Gastrocnemius medialis (tissue), 4 donors: Measurements from ENCODE around the gene GALNS. TPM values are rescaled to one million over a fixed set of nuclear protein-coding genes. Genes with fewer than 3 reads are reported as not detected.
A peak's percentile ranks its signal among the peaks of the same experiment; 100 is the strongest.

Experiments used
- ATAC-seq, 2 donors: fragments of 150-250 bp; one replicate each; pipeline ENCODE4 v1.9.1; 2016
- DNase-seq, 2 donors: peaks; one replicate each; pipeline ENCODE4 v3.0.0-alpha.2; 2019
- H3K27ac ChIP-seq, 4 donors: fragments of 200-600 bp; sonication (generic); 1 replicate in 1 of 4; 2 replicates in 3 of 4; pipeline ENCODE4 v1.5.1; 2016 to 2018; ENCODE audit warnings: mild to moderate bottlenecking in 2 of 4, moderate library complexity in 1 of 4
- H3K27me3 ChIP-seq, 3 donors: fragments of 200-600 bp; sonication (generic) in 2 of 3; 1 replicate in 1 of 3; 2 replicates in 2 of 3; pipeline versions ENCODE4 v1.5.1 to v1.6.0; 2016 to 2019; ENCODE audit warnings: mild to moderate bottlenecking in 1 of 3, moderate library complexity in 1 of 3
- H3K36me3 ChIP-seq, 2 donors: fragments of 200-600 bp; sonication (generic) in 1 of 2; one replicate each; pipeline ENCODE4 v1.5.1; 2017 to 2018
- H3K4me1 ChIP-seq, 2 donors: fragments of 200-600 bp; sonication (generic) in 1 of 2; one replicate each; pipeline ENCODE4 v1.5.1; 2016 to 2017; ENCODE audit warnings: mild to moderate bottlenecking in 2 of 2
- H3K4me3 ChIP-seq, 4 donors: fragments of 200-600 bp; sonication (generic) in 3 of 4; 1 replicate in 1 of 4; 2 replicates in 3 of 4; pipeline ENCODE4 v1.5.1; 2016 to 2019; ENCODE audit warnings: mild to moderate bottlenecking in 2 of 4
- H3K9me3 ChIP-seq, 3 donors: fragments of 200-600 bp; sonication (generic) in 2 of 3; 1 replicate in 1 of 3; 2 replicates in 2 of 3; pipeline ENCODE4 v1.5.1; 2016 to 2019
- CTCF ChIP-seq, 5 experiments: fragments of 450-650 bp in 3 of 5; fragments of 200-600 bp in 2 of 5; sonication (generic) in 2 of 5; IDR thresholded peaks in 4 of 5; conservative IDR thresholded peaks in 1 of 5; 1 replicate in 4 of 5; 2 replicates in 1 of 5; pipeline ENCODE4 v1.5.1; 2016 to 2019; ENCODE audit warnings: antibody characterized with exemption in 5 of 5, mild to moderate bottlenecking in 3 of 5, moderate library complexity in 3 of 5
- POLR2A ChIP-seq, 2 donors: fragments of 450-650 bp; IDR thresholded peaks; one replicate each; pipeline ENCODE4 v1.6.1; 2017; ENCODE audit warnings: antibody characterized with exemption in 2 of 2, mild to moderate bottlenecking in 2 of 2, moderate library complexity in 2 of 2
- in situ Hi-C, 4 donors: fragments of 200-750 bp; cut with MboI; loops; one replicate each; pipeline versions ENCODE4 v1.15.0 to v1.8.0; 2017; ENCODE audit warnings: low sequenced_read_pairs in 4 of 4
- intact Hi-C: fragments of 100-400 bp; cut with DNase I; formaldehyde crosslinking; loops from one replicate; pipeline ENCODE4 v1.15.1; 2023; ENCODE audit warnings: low total_unique reads
- total RNA-seq, 4 donors: library from RNA; depleted of rRNA; stranded (reverse); fragments of >200 nt; gene quantifications; one replicate each; pipeline versions ENCODE4 v1.1.0 to v1.2.3, GENCODE V29; 2016

The GALNS gene
- total RNA-seq, 4 donors from 2014 or later, result 8.8 to 14.7 (median 10.0) TPM

- Histone ChIP-seq H3K4me1 (peaks cover 32 to 51% of the 10 kb centered on the region in 2 donors), H3K4me3 (no peak overlapping the region), H3K27me3 (no peaks in the 10 kb centered on the region), H3K27ac (peak overlapping the region in 1 of 4 donors; percentile 25), H3K36me3 (no peaks in the 10 kb centered on the region), H3K9me3 (no peaks in the 10 kb centered on the region)
- intact Hi-C loops (loop anchor here (5.0 to 10.0 kb wide), 2 partner anchors 45 to 88 kb away; partner anchors contain the start of genes APRT, GALNS and TRAPPC2L), in situ Hi-C loops (no loop called here)
- no peak for TF ChIP-seq POLR2A (IDR thresholded peaks at IDR 0.05)
- TF ChIP-seq CTCF (IDR thresholded peaks at IDR 0.05 in 4 of 5, conservative IDR thresholded peaks at IDR 0.05 in 1 of 5), result no peak
- DNase-seq, result no peak
- ATAC-seq, result no peak
Measured at GRCh38 chr16:88899901-88900661, 43.3 kb upstream of the GALNS start.

- DNase-seq, result no peak
- no peak overlapping the region for H3K4me3 ChIP-seq
- intact Hi-C loops (loop anchor here (5.0 kb wide), 1 partner anchor 86 kb away; the partner anchor contains the start of gene APRT), in situ Hi-C loops (no loop called here)
- no peak for ATAC-seq
- peak overlapping the region; percentile 80 to 94 (median 87) for H3K27ac ChIP-seq
- H3K27me3 ChIP-seq, result no peaks in the 10 kb centered on the region
- no peaks in the 10 kb centered on the region for H3K36me3 ChIP-seq
- TF ChIP-seq CTCF (IDR thresholded peaks at IDR 0.05 in 4 of 5, conservative IDR thresholded peaks at IDR 0.05 in 1 of 5), result no peak
- no peak for TF ChIP-seq POLR2A (IDR thresholded peaks at IDR 0.05)
- no peaks in the 10 kb centered on the region for H3K9me3 ChIP-seq
- peaks cover 36 to 50% of the 10 kb centered on the region in 2 donors for H3K4me1 ChIP-seq
Measured at GRCh38 chr16:88897696-88898425, 41.1 kb upstream of the GALNS start.

- DNase-seq (peak; percentile 50 to 68), ATAC-seq (peak; percentile 78 to 88)
- no peaks in the 10 kb centered on the region for H3K9me3 ChIP-seq
- in situ Hi-C loops, result no loop called here
- H3K27ac ChIP-seq, result peak overlapping the region; percentile 80 to 94 (median 87)
- peaks cover 45 to 57% of the 10 kb centered on the region in 2 donors for H3K4me1 ChIP-seq
- no peaks in the 10 kb centered on the region for H3K27me3 ChIP-seq
- intact Hi-C loops, result loop anchor here (5.0 kb wide), 1 partner anchor 84 kb away; the partner anchor contains the start of gene APRT
- TF ChIP-seq CTCF (IDR thresholded peaks at IDR 0.05 in 4 of 5, conservative IDR thresholded peaks at IDR 0.05 in 1 of 5) (peak in 1 of 5 experiments; percentile 12), POLR2A (IDR thresholded peaks at IDR 0.05) (peak; percentile 61 to 82)
- peaks cover 0 to 7% of the 10 kb centered on the region in 2 donors for H3K36me3 ChIP-seq
- peak overlapping the region; percentile 1 to 32 (median 18) for H3K4me3 ChIP-seq
Measured at GRCh38 chr16:88896238-88897070, 39.7 kb upstream of the GALNS start.

GRCh38 chr16:88895335-88895734 lies 38.6 kb upstream of the GALNS start:
- no peaks in the 10 kb centered on the region for H3K9me3 ChIP-seq
- H3K36me3 ChIP-seq, result peaks cover 0 to 12% of the 10 kb centered on the region in 2 donors
- DNase-seq, result no peak
- no peak for TF ChIP-seq POLR2A (IDR thresholded peaks at IDR 0.05)
- TF ChIP-seq CTCF (IDR thresholded peaks at IDR 0.05 in 4 of 5, conservative IDR thresholded peaks at IDR 0.05 in 1 of 5), result no peak
- in situ Hi-C loops, result no loop called here
- intact Hi-C loops, result loop anchor here (5.0 kb wide), 1 partner anchor 83 kb away; the partner anchor contains the start of gene APRT
- peak overlapping the region; percentile 80 to 94 (median 87) for H3K27ac ChIP-seq
- no peaks in the 10 kb centered on the region for H3K27me3 ChIP-seq
- H3K4me3 ChIP-seq, result no peak overlapping the region
- H3K4me1 ChIP-seq, result peaks cover 45 to 57% of the 10 kb centered on the region in 2 donors
- ATAC-seq, result no peak
